Measurements from ENCODE around the gene COQ8A. TPM values are rescaled to one million over a fixed set of nuclear protein-coding genes. Genes with fewer than 3 reads are reported as not detected.

The COQ8A gene
- 4.7 and 7.5 TPM in 2 replicates for total RNA-seq

DNA sequence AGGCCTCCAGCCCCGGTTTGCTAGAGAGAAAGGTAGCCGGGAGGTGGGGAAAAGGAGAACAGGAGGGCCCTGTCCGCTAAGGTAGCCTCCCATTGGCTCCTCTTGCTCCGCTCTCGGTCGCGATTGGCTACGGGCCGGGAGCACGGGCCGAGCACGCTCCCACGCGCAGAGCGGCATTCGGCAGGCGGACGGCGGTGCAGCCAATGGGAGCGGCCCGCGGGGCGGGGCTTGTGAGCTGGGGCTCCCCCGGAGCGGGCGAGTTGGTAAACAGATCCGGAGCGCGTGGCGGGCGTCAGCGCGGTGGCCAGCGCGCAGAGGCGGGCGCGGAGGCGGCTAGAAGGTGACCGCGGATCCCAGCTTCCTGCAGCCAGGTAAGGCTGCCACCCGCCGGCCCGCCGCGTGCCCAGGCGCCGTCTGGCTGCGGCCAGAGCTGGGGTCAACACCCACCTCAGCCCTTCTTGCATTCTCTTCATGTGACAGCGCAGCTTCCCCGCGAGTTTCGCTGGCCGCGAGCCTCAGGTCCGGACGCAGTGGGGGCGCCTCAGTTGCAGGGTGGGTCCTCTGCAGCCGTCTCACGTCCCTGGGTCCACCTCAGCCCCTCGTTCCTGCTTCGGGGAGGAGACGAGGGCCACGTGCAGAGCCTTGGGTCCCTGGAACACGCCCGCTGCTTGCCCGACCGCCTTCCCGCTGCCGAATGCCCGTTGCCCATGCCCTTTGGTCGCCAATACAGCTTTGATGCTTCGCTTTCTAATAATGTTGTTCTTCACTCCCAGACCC is at the start of gene COQ8A:
COQ8A (plus strand) TSS at position 266 of the 777 bp plus-strand sequence. CDS start 21,092 bp downstream, outside the sequence.

Other genes with a start within 250 kb of the COQ8A start
- gene ITPKB, start 201.0 kb upstream of the COQ8A start, total RNA-seq = 6.6 and 8.5 TPM in 2 replicates
- 10.1 and 16.2 TPM in 2 replicates for gene PSEN2, start 69.7 kb upstream of the COQ8A start, total RNA-seq

All from airway epithelial cell (primary cell).